Thoracic aorta endothelial cell (primary cell): Measurements from ENCODE around the gene NMRK2. TPM values are rescaled to one million over a fixed set of nuclear protein-coding genes. Genes with fewer than 3 reads are reported as not detected.

Experiments used
- small RNA-seq: library from RNA; depleted of rRNA; stranded (forward); fragments of <200 nt; gene quantifications from one replicate; pipeline ENCODE3, GENCODE V24; 2012
- total RNA-seq: library from RNA; depleted of rRNA; stranded (reverse); fragments of >200 nt; gene quantifications from 2 replicates; pipeline ENCODE4 v1.2.3, GENCODE V29; 2012

The NMRK2 gene, protein sequence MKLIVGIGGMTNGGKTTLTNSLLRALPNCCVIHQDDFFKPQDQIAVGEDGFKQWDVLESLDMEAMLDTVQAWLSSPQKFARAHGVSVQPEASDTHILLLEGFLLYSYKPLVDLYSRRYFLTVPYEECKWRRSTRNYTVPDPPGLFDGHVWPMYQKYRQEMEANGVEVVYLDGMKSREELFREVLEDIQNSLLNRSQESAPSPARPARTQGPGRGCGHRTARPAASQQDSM
- not detected in 2 replicates for total RNA-seq

GRCh38 chr19:3932931-3933810, at the start of gene NMRK2:
TSS of gene NMRK2 (plus strand) at chr19:3933069. CDS start at chr19:3933672, 603 bp downstream.

GRCh38 chr19:3970808-3971598, 38.1 kb downstream of the NMRK2 start, which contains the start of gene DAPK3:
TSS of gene DAPK3 (minus strand) at chr19:3971099. CDS start at chr19:3969735, 1,364 bp downstream.

GRCh38 chr19:3984908-3985642, 52.2 kb downstream of the NMRK2 start, which contains the start of gene EEF2:
TSS of gene EEF2 (minus strand) at chr19:3985463. CDS start at chr19:3985380, 83 bp downstream.

Small RNA genes within 50 kb of the gene (small RNA-seq; reads per million reads assigned to genes)
- not detected for gene RN7SL202P
- gene SNORD37 = 25.3 reads per million, percentile 96 among the genes with 10 or more reads in this experiment

Other genes starting within 250 kb of the NMRK2 start
- gene PIP5K1C, start 232.6 kb upstream of the NMRK2 start, total RNA-seq = 23.5 and 29.3 TPM in 2 replicates
- gene TJP3, start 224.7 kb upstream of the NMRK2 start, total RNA-seq = not detected in 2 replicates
- 17.7 and 18.6 TPM in 2 replicates for gene APBA3, start 171.4 kb upstream of the NMRK2 start, total RNA-seq
- 43.4 and 49.3 TPM in 2 replicates for gene MRPL54, start 170.4 kb upstream of the NMRK2 start, total RNA-seq
- gene RAX2, start 160.8 kb upstream of the NMRK2 start, total RNA-seq = not detected in 2 replicates
- gene MATK, start 146.7 kb upstream of the NMRK2 start, total RNA-seq = 0.29 TPM in 1 of 2 replicates, not detected in the other
- gene ZFR2, start 64.0 kb upstream of the NMRK2 start, total RNA-seq = not detected in 2 replicates
- gene ATCAY, start 52.4 kb upstream of the NMRK2 start, total RNA-seq = 0.13 TPM in 1 of 2 replicates, not detected in the other
- gene DAPK3, start 38.0 kb downstream of the NMRK2 start, total RNA-seq = 80.1 and 86.1 TPM in 2 replicates
- 1,764 and 1,853 TPM in 2 replicates for gene EEF2, start 52.4 kb downstream of the NMRK2 start, total RNA-seq
- gene PIAS4, start 74.7 kb downstream of the NMRK2 start, total RNA-seq = 31.3 and 35.8 TPM in 2 replicates
- gene ZBTB7A, start 133.8 kb downstream of the NMRK2 start, total RNA-seq = 19.9 and 28.3 TPM in 2 replicates
- 143 and 156 TPM in 2 replicates for gene MAP2K2, start 191.1 kb downstream of the NMRK2 start, total RNA-seq
- not detected in 2 replicates for gene CREB3L3, start 220.6 kb downstream of the NMRK2 start, total RNA-seq
- gene SIRT6, start 249.5 kb downstream of the NMRK2 start, total RNA-seq = 11.3 and 12.4 TPM in 2 replicates
- 0.13 and 0.14 TPM in 2 replicates for gene ANKRD24, start 249.6 kb downstream of the NMRK2 start, total RNA-seq